A673 (cell line): ENCODE results near the gene CCBE1.

Source experiments
- CTCF ChIP-seq: fragments of 300-800, 200-600 bp; sonication (generic); conservative IDR thresholded peaks from 2 replicates; pipeline ENCODE4 v1.5.1; 2017; ENCODE audit warnings: low read depth, mild to moderate bottlenecking, antibody characterized with exemption, low read length, moderate library complexity, mixed read lengths
- EZH2 ChIP-seq: fragments of 200-600 bp; sonication (generic); IDR thresholded peaks from 2 replicates; pipeline ENCODE4 v1.6.1; 2017; ENCODE audit warnings: borderline replicate concordance, low read depth, mild to moderate bottlenecking, mixed read lengths, antibody characterized with exemption, low read length; ENCODE audit not compliant: poor library complexity, severe bottlenecking

- TF ChIP-seq CTCF = no peak
- no peak for TF ChIP-seq EZH2
Measured at GRCh38 chr18:59640721-59641120, 56.5 kb downstream of the CCBE1 start.
